ENCODE data around the gene OR52M1. TPM values are rescaled to one million over a fixed set of nuclear protein-coding genes. Genes with fewer than 3 reads are reported as not detected.
"Not testable (repeated sequence)": the region's sequence is repeated elsewhere in the genome, so short reads cannot be mapped to it uniquely, and the experiment has no call there.

OR52M1 gene
- total RNA-seq, 1 donor from 2014 or later = not detected

DNA sequence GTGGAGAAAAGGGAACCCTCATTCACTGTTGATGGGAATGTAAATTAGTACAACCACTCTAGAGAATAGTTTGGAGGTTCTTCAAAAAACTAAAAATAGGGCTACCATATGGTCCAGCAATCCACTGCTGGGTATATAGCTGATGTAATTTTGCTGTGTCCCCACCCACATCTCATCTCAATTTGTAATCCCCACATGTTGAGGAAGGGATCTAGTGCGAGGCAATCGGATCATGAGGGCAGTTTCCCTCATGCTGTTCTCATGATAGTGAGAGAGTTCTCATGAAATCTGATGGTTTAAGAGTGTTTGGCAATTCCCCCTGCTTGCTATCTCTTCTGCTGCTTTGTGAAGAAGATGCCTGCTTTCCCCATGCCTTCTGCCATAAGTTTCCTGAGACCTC is 17.1 kb upstream of the OR52M1 start:
- no peaks in the 10 kb centered on the region for H3K9me3 Mint-ChIP-seq (ENCODE audit: unreplicated experiment)
- no peak overlapping the region for H3K4me3 Mint-ChIP-seq (ENCODE audit: unreplicated experiment)
- no peaks in the 10 kb centered on the region for H3K4me1 Mint-ChIP-seq (ENCODE audit: unreplicated experiment)
- no peak overlapping the region for H3K27ac Mint-ChIP-seq (ENCODE audit: unreplicated experiment)
- no peaks in the 10 kb centered on the region for H3K27me3 Mint-ChIP-seq (ENCODE audit: unreplicated experiment)
- no peaks in the 10 kb centered on the region for H3K36me3 Mint-ChIP-seq (ENCODE audit: low read depth, unreplicated experiment)
- no peak for DNase-seq (ENCODE audit: low spot score)
- TF ChIP-seq, protein P1, sequence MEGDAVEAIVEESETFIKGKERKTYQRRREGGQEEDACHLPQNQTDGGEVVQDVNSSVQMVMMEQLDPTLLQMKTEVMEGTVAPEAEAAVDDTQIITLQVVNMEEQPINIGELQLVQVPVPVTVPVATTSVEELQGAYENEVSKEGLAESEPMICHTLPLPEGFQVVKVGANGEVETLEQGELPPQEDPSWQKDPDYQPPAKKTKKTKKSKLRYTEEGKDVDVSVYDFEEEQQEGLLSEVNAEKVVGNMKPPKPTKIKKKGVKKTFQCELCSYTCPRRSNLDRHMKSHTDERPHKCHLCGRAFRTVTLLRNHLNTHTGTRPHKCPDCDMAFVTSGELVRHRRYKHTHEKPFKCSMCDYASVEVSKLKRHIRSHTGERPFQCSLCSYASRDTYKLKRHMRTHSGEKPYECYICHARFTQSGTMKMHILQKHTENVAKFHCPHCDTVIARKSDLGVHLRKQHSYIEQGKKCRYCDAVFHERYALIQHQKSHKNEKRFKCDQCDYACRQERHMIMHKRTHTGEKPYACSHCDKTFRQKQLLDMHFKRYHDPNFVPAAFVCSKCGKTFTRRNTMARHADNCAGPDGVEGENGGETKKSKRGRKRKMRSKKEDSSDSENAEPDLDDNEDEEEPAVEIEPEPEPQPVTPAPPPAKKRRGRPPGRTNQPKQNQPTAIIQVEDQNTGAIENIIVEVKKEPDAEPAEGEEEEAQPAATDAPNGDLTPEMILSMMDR (IDR thresholded peaks at IDR 0.05; ENCODE audit: unreplicated experiment) = no peak

DNA sequence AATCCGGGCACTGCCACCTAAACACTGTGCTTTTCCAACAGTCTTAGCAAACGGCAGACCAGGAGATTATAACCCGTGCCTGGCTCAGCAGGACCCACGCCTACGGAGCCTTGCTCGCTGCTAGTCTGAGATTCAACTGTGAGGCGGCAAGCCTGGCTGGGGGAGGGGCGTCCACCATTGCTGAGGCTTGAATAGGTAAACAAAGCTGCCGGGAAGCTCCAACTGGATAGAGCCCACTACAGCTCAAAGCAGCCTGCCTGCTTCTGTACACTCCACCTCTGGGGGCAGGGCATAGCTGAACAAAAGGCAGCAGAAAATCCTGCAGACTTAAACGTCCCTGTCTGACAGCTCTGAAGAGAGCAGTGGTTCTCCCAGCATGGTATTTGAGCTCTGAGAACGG is 13.3 kb upstream of the OR52M1 start:
- H3K4me1 Mint-ChIP-seq (ENCODE audit: unreplicated experiment); DNase-seq (ENCODE audit: low spot score); H3K27ac Mint-ChIP-seq (ENCODE audit: unreplicated experiment); H3K27me3 Mint-ChIP-seq (ENCODE audit: unreplicated experiment); H3K36me3 Mint-ChIP-seq (ENCODE audit: low read depth, unreplicated experiment); H3K4me3 Mint-ChIP-seq (ENCODE audit: unreplicated experiment); H3K9me3 Mint-ChIP-seq (ENCODE audit: unreplicated experiment): not testable (repeated sequence)

DNA sequence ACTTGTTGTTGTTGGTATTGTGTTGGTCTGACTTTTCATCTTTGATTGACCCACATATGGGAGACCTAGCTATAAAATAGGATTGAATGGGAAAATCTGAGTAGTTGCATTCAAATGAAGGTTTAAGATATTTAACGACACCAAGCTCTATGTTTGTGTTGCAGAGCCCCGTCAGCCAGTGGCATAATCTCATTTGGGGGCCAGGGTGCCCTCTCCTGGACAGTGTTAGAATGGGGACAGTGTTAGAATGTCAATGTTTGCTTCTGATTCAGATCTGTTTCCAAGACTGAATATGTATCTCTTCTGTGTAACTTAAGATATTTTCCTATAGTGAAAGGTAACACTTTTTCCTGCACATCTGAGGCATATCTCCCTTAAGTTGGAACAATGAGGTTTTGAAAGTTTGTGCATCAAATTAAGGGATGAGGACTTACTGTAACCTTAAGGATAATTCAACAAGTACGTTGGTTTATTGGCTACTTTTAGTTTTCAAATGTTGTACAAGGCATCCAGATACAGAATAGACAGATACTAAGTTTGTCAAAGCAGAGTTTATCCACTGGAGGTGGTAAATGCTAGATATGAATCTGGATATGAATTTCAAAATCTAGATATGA is 5.3 kb upstream of the OR52M1 start:
- Mint-ChIP-seq H3K27ac (ENCODE audit: unreplicated experiment) (no peak overlapping the region), H3K27me3 (ENCODE audit: unreplicated experiment) (peaks cover 1% of the 10 kb centered on the region), H3K4me3 (ENCODE audit: unreplicated experiment) (no peak overlapping the region), H3K9me3 (ENCODE audit: unreplicated experiment) (no peaks in the 10 kb centered on the region), H3K4me1 (ENCODE audit: unreplicated experiment) (no peaks in the 10 kb centered on the region), H3K36me3 (ENCODE audit: low read depth, unreplicated experiment) (no peaks in the 10 kb centered on the region)
- peak; percentile 59 for DNase-seq (ENCODE audit: low spot score)
- TF ChIP-seq, protein P1 (IDR thresholded peaks at IDR 0.05; ENCODE audit: unreplicated experiment) = peak; percentile 7

DNA sequence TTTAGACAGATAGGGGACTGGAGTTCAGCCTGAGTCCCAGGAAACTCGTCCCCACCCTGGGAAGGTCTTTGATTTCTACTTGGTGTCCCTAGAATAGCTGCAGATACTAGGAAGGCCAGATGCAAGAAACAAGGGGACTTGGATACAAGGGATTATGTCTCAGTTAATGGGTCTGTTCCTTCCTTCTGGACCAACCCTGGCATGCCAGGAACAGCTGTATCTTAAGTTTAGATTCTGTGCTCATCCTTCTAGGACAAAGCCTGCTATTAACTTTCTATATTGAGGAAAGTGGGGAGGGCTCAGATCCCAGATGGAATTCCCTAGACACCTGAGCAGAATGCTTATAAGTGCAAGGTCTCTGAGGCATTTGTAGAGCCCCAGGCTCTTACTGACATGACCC is 3.9 kb upstream of the OR52M1 start:
- Mint-ChIP-seq H3K4me3 (ENCODE audit: unreplicated experiment) (no peak overlapping the region), H3K4me1 (ENCODE audit: unreplicated experiment) (no peaks in the 10 kb centered on the region), H3K9me3 (ENCODE audit: unreplicated experiment) (no peaks in the 10 kb centered on the region), H3K27me3 (ENCODE audit: unreplicated experiment) (peaks cover 1% of the 10 kb centered on the region), H3K27ac (ENCODE audit: unreplicated experiment) (no peak overlapping the region), H3K36me3 (ENCODE audit: low read depth, unreplicated experiment) (no peaks in the 10 kb centered on the region)
- DNase-seq (ENCODE audit: low spot score) = no peak
- TF ChIP-seq, protein P1 (IDR thresholded peaks at IDR 0.05; ENCODE audit: unreplicated experiment) = no peak

DNA sequence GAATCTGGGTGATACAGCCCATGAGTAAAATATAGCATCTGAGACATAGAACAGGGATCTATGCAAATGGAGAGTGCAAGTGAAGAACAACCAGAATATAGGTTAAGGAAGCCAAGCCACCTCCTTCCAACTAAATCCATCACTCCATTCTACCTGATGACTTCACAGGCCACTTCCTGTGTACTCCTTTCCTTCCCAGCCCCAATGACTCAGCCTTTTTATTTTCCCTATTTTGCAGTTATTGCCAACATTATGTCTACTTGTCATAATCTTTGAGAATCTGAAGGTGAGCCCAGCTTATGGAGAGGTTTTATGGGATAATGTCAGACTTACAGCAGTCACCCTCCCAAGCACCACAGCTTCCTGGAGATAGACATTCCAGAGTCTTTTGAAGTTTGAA is 1.4 kb upstream of the OR52M1 start:
- Mint-ChIP-seq H3K9me3 (ENCODE audit: unreplicated experiment) (no peaks in the 10 kb centered on the region), H3K4me1 (ENCODE audit: unreplicated experiment) (no peaks in the 10 kb centered on the region), H3K4me3 (ENCODE audit: unreplicated experiment) (no peak overlapping the region), H3K27me3 (ENCODE audit: unreplicated experiment) (peaks cover 1% of the 10 kb centered on the region), H3K36me3 (ENCODE audit: low read depth, unreplicated experiment) (no peaks in the 10 kb centered on the region), H3K27ac (ENCODE audit: unreplicated experiment) (no peak overlapping the region)
- DNase-seq (ENCODE audit: low spot score) = no peak
- TF ChIP-seq, protein P1 (IDR thresholded peaks at IDR 0.05; ENCODE audit: unreplicated experiment) = no peak

Data from endothelial cell (in vitro differentiated cells).